Muscle of arm (tissue), 14 donors: ENCODE data around the gene CEBPG. TPM values are rescaled to one million over a fixed set of nuclear protein-coding genes. Genes with fewer than 3 reads are reported as not detected.

Source experiments
- DNase-seq: peaks from one replicate; pipeline ENCODE4 v3.0.0-alpha.2; 2013
- long read RNA-seq, 11 donors: transcript quantifications; one replicate each; lab custom pipeline, GENCODE V29; 2026
- polyA plus RNA-seq, 12 donors: library from polyadenylated mRNA; unstranded; fragments of 120-200 nt; gene quantifications; one replicate each; pipeline ENCODE4 v1.2.1, GENCODE V29; 2013; ENCODE audit not compliant: insufficient read length in 12 of 12

Gene CEBPG
- 10 to 100 TPM in 11 of 12 donors, not detected in 1; 16.4 to 29.9 (median 20.2) TPM for polyA plus RNA-seq
- long read RNA-seq, donor 1, full-length matches to known transcripts: 57 of 89 reads
- long read RNA-seq, donor 1, partial matches to known transcripts: 32 of 89 reads
- long read RNA-seq, donor 1, other reads (novel, unspliced or antisense): 0 of 89 reads
- long read RNA-seq, donor 2, full-length matches to known transcripts: 18 of 27 reads
- long read RNA-seq, donor 2, partial matches to known transcripts: 9 of 27 reads
- long read RNA-seq, donor 2, other reads (novel, unspliced or antisense): 0 of 27 reads
- long read RNA-seq, donor 3, full-length matches to known transcripts: 6 of 6 reads
- long read RNA-seq, donor 3, partial matches to known transcripts: 0 of 6 reads
- long read RNA-seq, donor 3, other reads (novel, unspliced or antisense): 0 of 6 reads
- long read RNA-seq, donor 4, full-length matches to known transcripts: 6 of 6 reads
- long read RNA-seq, donor 4, partial matches to known transcripts: 0 of 6 reads
- long read RNA-seq, donor 4, other reads (novel, unspliced or antisense): 0 of 6 reads
- long read RNA-seq, donor 5, full-length matches to known transcripts: 26 of 26 reads
- long read RNA-seq, donor 5, partial matches to known transcripts: 0 of 26 reads
- long read RNA-seq, donor 5, other reads (novel, unspliced or antisense): 0 of 26 reads
- long read RNA-seq, donor 6, full-length matches to known transcripts: 12 of 23 reads
- long read RNA-seq, donor 6, partial matches to known transcripts: 11 of 23 reads
- long read RNA-seq, donor 6, other reads (novel, unspliced or antisense): 0 of 23 reads
- long read RNA-seq, donor 7, full-length matches to known transcripts: 4 of 4 reads
- long read RNA-seq, donor 7, partial matches to known transcripts: 0 of 4 reads
- long read RNA-seq, donor 7, other reads (novel, unspliced or antisense): 0 of 4 reads
- long read RNA-seq, donor 8, full-length matches to known transcripts: 17 of 22 reads
- long read RNA-seq, donor 8, partial matches to known transcripts: 5 of 22 reads
- long read RNA-seq, donor 8, other reads (novel, unspliced or antisense): 0 of 22 reads
- long read RNA-seq, donor 9, full-length matches to known transcripts: 12 of 12 reads
- long read RNA-seq, donor 9, partial matches to known transcripts: 0 of 12 reads
- long read RNA-seq, donor 9, other reads (novel, unspliced or antisense): 0 of 12 reads
- long read RNA-seq, donor 10, full-length matches to known transcripts: 9 of 17 reads
- long read RNA-seq, donor 10, partial matches to known transcripts: 8 of 17 reads
- long read RNA-seq, donor 10, other reads (novel, unspliced or antisense): 0 of 17 reads
- long read RNA-seq, donor 11, full-length matches to known transcripts: 10 of 22 reads
- long read RNA-seq, donor 11, partial matches to known transcripts: 12 of 22 reads
- long read RNA-seq, donor 11, other reads (novel, unspliced or antisense): 0 of 22 reads

- DNase-seq: peak; percentile 93
Measured at GRCh38 chr19:33373453-33374235, at the start of gene CEBPG. Gene CEBPG, plus strand, starts transcription at chr19:33373709. Its CDS starts 5,531 bp downstream, at chr19:33379240.

GRCh38 chr19:33324628-33325027 is 48.9 kb upstream of the CEBPG start:
- DNase-seq: no peak

GRCh38 chr19:33325920-33326319 is 47.6 kb upstream of the CEBPG start:
- peak; percentile 85 for DNase-seq

GRCh38 chr19:33329060-33329459 is 44.4 kb upstream of the CEBPG start:
- DNase-seq: no peak

GRCh38 chr19:33329736-33330135 is 43.8 kb upstream of the CEBPG start:
- no peak for DNase-seq

GRCh38 chr19:33332248-33332647 is 41.3 kb upstream of the CEBPG start:
- no peak for DNase-seq

GRCh38 chr19:33333151-33333550 is 40.4 kb upstream of the CEBPG start:
- DNase-seq: no peak

- no peak for DNase-seq
Measured at GRCh38 chr19:33333642-33334041, 39.9 kb upstream of the CEBPG start.

GRCh38 chr19:33334271-33334670 is 39.2 kb upstream of the CEBPG start:
- DNase-seq: no peak

GRCh38 chr19:33335446-33335845 is 38.1 kb upstream of the CEBPG start:
- DNase-seq: no peak

GRCh38 chr19:33339016-33339984 is 34.2 kb upstream of the CEBPG start:
- no peak for DNase-seq

- DNase-seq: no peak
Measured at GRCh38 chr19:33340991-33341390, 32.5 kb upstream of the CEBPG start.

GRCh38 chr19:33343301-33343700 is 30.2 kb upstream of the CEBPG start:
- DNase-seq: no peak

GRCh38 chr19:33343859-33344572 is 29.5 kb upstream of the CEBPG start:
- peak; percentile 82 for DNase-seq

GRCh38 chr19:33344573-33344925 is 29.0 kb upstream of the CEBPG start:
- peak; percentile 71 for DNase-seq

- no peak for DNase-seq
Measured at GRCh38 chr19:33345163-33345562, 28.3 kb upstream of the CEBPG start.

- DNase-seq: no peak
Measured at GRCh38 chr19:33346665-33347064, 26.8 kb upstream of the CEBPG start.

GRCh38 chr19:33347300-33347699 is 26.2 kb upstream of the CEBPG start:
- no peak for DNase-seq
